Natural killer cell (primary cell): ENCODE measurements around the gene SACM1L. TPM values are rescaled to one million over a fixed set of nuclear protein-coding genes. Genes with fewer than 3 reads are reported as not detected.

Experiments
- ATAC-seq, 3 donors: fragments of 150-1000 bp in 2 of 3; fragments of 200-7000 bp in 1 of 3; cut with Tn5 transposase; 1 replicate in 1 of 3; 2 replicates in 2 of 3; pipeline ENCODE4 v1.10.0; 2021; ENCODE audit warnings: mild to moderate bottlenecking in 2 of 3, moderate library complexity in 2 of 3
- DNase-seq, 2 donors: peaks; one replicate each; pipeline versions ENCODE4 v3.0.0 to v3.0.0-alpha.2; 2013 to 2021; ENCODE audit warnings: mixed read lengths in 1 of 2
- H3K27ac ChIP-seq: one replicate; pipeline ENCODE4 v1.5.1; 2013; ENCODE audit warnings: mild to moderate bottlenecking, low read length
- H3K27me3 ChIP-seq: one replicate; pipeline ENCODE4 v1.6.1; 2013; ENCODE audit warnings: low read length; ENCODE audit not compliant: control insufficient read depth, insufficient read depth
- H3K36me3 ChIP-seq: one replicate; pipeline ENCODE4 v1.6.1; 2013; ENCODE audit warnings: low read length; ENCODE audit not compliant: control insufficient read depth, insufficient read depth
- H3K4me1 ChIP-seq: one replicate; pipeline ENCODE4 v1.6.1; 2013; ENCODE audit warnings: low read length; ENCODE audit not compliant: control insufficient read depth, insufficient read depth
- H3K4me3 ChIP-seq: one replicate; pipeline ENCODE4 v1.5.1; 2013; ENCODE audit warnings: low read length
- H3K9me3 ChIP-seq: one replicate; pipeline ENCODE4 v1.6.1; 2013; ENCODE audit warnings: low read length; ENCODE audit not compliant: control insufficient read depth, insufficient read depth
- H3K27ac Mint-ChIP-seq, 2 donors: one replicate each; pipeline ENCODE4 v1.8.0; 2022; ENCODE audit warnings: mild to moderate bottlenecking in 2 of 2, mixed read lengths in 2 of 2, moderate library complexity in 1 of 2
- H3K27me3 Mint-ChIP-seq, 2 donors: one replicate each; pipeline ENCODE4 v1.8.0; 2022; ENCODE audit warnings: low read depth in 2 of 2, mixed read lengths in 2 of 2
- H3K36me3 Mint-ChIP-seq: one replicate; pipeline ENCODE4 v1.8.0; 2022; ENCODE audit warnings: mixed read lengths
- H3K4me1 Mint-ChIP-seq, 2 donors: one replicate each; pipeline ENCODE4 v1.8.0; 2022; ENCODE audit warnings: mixed read lengths in 2 of 2
- H3K4me3 Mint-ChIP-seq: one replicate; pipeline ENCODE4 v1.8.0; 2022; ENCODE audit warnings: mild to moderate bottlenecking, moderate library complexity, mixed read lengths
- H3K9me3 Mint-ChIP-seq, 2 donors: one replicate each; pipeline ENCODE4 v1.8.0; 2022; ENCODE audit warnings: mixed read lengths in 2 of 2
- CTCF ChIP-seq: fragments of 200-600 bp; IDR thresholded peaks from one replicate; pipeline ENCODE4 v1.8.0; 2022; ENCODE audit warnings: antibody characterized with exemption
- WGBS: methylation state at CpG from one replicate; pipeline ENCODE4 v1.1.7; 2013; ENCODE audit warnings: missing lambda C conversion rate; ENCODE audit not compliant: insufficient coverage; 5-methylcytosine and 5-hydroxymethylcytosine counted together
- intact Hi-C: fragments of 100-400 bp; cut with micrococcal nuclease; formaldehyde crosslinking; loops from one replicate; pipeline ENCODE4 v1.14.2; 2022
- total RNA-seq, 4 donors: library from RNA; stranded (reverse); fragments of 120-200 nt in 1 of 4; gene quantifications; one replicate each; pipeline versions ENCODE4 v1.2.3 to v1.2.4, GENCODE V29; 2013 to 2022

SACM1L gene
- total RNA-seq, 3 donors from 2014 or later (not counting 1 experiment from before 2014, with no cell fraction given), result 93.2 to 110 (median 93.9) TPM

- DNase-seq (no peak), ATAC-seq (no peak)
- H3K4me1 Mint-ChIP-seq, result peaks cover 5 to 13% of the 10 kb centered on the region in 2 donors
- H3K9me3 ChIP-seq, result no peaks in the 10 kb centered on the region
- 88% methylated on average over 7 of the region's 8 CpGs for WGBS
- peaks cover 2% of the 10 kb centered on the region for H3K27me3 ChIP-seq
- H3K4me3 ChIP-seq, result no peak overlapping the region
- no peak overlapping the region for H3K27ac ChIP-seq
- peaks cover 3 to 11% of the 10 kb centered on the region in 2 donors for H3K27me3 Mint-ChIP-seq
- no peak overlapping the region for H3K27ac Mint-ChIP-seq
- no peaks in the 10 kb centered on the region for H3K36me3 Mint-ChIP-seq
- TF ChIP-seq CTCF, result no peak
- H3K4me1 ChIP-seq, result peaks cover 8% of the 10 kb centered on the region
- intact Hi-C loops, result no loop called here
- H3K36me3 ChIP-seq, result no peaks in the 10 kb centered on the region
- no peaks in the 10 kb centered on the region for H3K9me3 Mint-ChIP-seq
- H3K4me3 Mint-ChIP-seq, result no peak overlapping the region
These were observed 85.7 kb downstream of the SACM1L start for GRCh38 chr3:45774581-45775521.

GRCh38 chr3:45775571-45776300, 86.5 kb downstream of the SACM1L start:
- Histone ChIP-seq H3K36me3 (no peaks in the 10 kb centered on the region), H3K27ac (no peak overlapping the region), H3K9me3 (no peaks in the 10 kb centered on the region), H3K4me3 (no peak overlapping the region), H3K27me3 (peaks cover 2% of the 10 kb centered on the region), H3K4me1 (peaks cover 8% of the 10 kb centered on the region)
- Mint-ChIP-seq H3K4me3 (no peak overlapping the region), H3K27me3 (peaks cover 3 to 11% of the 10 kb centered on the region in 2 donors), H3K36me3 (no peaks in the 10 kb centered on the region), H3K27ac (no peak overlapping the region), H3K9me3 (no peaks in the 10 kb centered on the region), H3K4me1 (peaks cover 5 to 13% of the 10 kb centered on the region in 2 donors)
- WGBS, result 90% methylated on average over 17 of the region's 17 CpGs
- ATAC-seq (no peak), DNase-seq (no peak)
- no peak for TF ChIP-seq CTCF
- intact Hi-C loops, result no loop called here

- no peak overlapping the region for H3K4me3 Mint-ChIP-seq
- intact Hi-C loops, result no loop called here
- peaks cover 3 to 11% of the 10 kb centered on the region in 2 donors for H3K27me3 Mint-ChIP-seq
- 93% methylated on average over 3 of the region's 3 CpGs for WGBS
- Histone ChIP-seq H3K4me1 (peaks cover 8% of the 10 kb centered on the region), H3K9me3 (no peaks in the 10 kb centered on the region), H3K27me3 (peaks cover 2% of the 10 kb centered on the region), H3K36me3 (no peaks in the 10 kb centered on the region), H3K27ac (no peak overlapping the region), H3K4me3 (no peak overlapping the region)
- ATAC-seq (no peak), DNase-seq (no peak)
- H3K4me1 Mint-ChIP-seq, result peaks cover 5 to 13% of the 10 kb centered on the region in 2 donors
- no peaks in the 10 kb centered on the region for H3K9me3 Mint-ChIP-seq
- TF ChIP-seq CTCF, result no peak
- H3K27ac Mint-ChIP-seq, result no peak overlapping the region
- no peaks in the 10 kb centered on the region for H3K36me3 Mint-ChIP-seq
These were observed 87.1 kb downstream of the SACM1L start for GRCh38 chr3:45776301-45776595.
